Stimulated activated CD4-positive, alpha-beta T cell treated with anti-CD3 and anti-CD28 coated beads, Interleukin-4, amount 100 ng/mL, for 48 hours (primary cell): ENCODE data around the gene FAM241A.
"Not testable (repeated sequence)": the region's sequence is repeated elsewhere in the genome, so short reads cannot be mapped to it uniquely, and the experiment has no call there.

Experiments
- DNase-seq, 2 donors: peaks; one replicate each; pipeline ENCODE4 v3.0.0-alpha.2; 2020; ENCODE audit warnings: low read depth in 2 of 2

Gene FAM241A

DNA sequence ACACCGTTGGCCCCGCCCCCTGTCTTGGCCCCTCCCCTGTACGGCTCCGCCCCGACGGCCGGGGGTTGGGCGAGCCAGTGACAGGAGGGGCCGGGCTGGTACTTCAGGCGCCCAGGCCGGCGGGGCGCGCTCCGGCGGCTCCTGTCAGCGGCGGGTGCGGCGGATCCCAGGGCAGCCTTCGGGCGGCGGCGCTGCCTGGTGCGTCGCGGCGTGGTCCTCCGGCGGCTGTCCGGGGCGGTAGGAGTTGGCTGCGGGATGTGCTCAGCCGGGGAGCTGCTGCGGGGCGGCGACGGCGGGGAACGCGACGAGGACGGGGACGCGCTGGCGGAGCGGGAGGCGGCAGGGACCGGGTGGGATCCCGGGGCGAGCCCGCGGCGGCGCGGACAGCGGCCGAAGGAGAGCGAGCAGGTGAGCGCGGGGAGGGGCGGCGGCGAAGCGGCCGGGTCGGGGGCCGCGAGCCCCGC lies at the start of gene FAM241A:
Gene FAM241A (plus strand): TSS at position 129 of the 464 bp plus-strand sequence. CDS start 127 bp downstream, at position 256.
- peak; percentile 83 to 88 for DNase-seq

DNA sequence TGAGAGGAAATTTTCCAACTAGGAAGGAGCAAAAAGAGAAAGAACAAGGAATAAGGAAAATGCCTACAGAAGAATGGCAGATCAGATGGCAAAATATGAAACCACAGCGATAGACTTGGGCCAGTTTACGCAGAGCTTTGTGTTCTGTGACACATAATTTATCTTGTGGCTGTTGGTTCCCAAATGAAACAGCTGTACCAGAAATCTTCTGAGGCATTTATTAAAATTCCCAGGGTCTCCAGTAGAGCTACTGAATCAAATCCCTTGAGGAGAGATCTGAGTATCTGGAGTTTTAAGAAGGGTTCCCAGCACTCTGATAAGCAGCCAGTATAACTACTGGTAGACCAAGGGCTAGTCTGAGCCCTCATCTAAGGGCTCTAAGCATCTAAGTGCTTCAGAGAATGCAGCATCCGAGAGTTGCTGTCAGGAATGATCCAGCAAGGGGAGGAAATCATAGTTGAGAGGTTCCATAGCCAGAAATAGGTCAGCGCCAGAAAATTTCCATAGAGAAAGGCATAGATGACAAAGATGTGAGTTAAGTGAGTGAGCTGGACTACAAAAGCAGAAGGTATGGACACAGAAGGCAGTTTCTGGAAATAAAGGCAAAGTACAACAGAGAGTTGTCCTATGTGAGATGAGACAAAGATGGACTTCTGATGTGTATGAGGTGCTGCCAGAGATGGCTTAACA lies 46.3 kb upstream of the FAM241A start:
- no peak for DNase-seq

DNA sequence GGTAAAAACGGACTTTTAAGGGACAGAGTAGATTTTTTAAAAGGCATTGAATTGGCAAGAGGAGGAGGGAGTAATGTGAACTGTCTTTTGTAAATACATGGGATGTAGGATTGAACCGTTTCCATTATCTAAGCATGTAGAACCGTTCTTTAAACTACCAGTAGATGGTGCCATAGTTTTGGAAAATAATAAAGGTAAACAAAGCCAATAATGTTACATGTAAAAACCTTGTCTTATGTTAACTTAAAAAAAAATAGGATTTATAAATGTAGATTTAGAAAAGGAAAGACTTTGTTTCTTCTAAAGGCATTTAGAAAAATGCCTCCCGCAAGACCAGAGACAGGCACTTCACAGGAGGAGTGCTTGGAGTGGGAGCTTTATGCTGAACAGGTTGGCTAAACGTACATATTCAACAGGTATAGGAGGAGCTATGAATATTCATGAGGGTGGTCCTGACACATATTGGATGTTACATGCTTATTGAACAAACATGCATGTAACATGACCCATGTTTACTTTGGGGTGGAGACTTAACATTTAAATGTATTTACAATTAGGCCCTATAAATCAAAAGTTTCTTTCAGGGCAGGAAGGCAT lies 45.5 kb upstream of the FAM241A start:
- DNase-seq: no peak

DNA sequence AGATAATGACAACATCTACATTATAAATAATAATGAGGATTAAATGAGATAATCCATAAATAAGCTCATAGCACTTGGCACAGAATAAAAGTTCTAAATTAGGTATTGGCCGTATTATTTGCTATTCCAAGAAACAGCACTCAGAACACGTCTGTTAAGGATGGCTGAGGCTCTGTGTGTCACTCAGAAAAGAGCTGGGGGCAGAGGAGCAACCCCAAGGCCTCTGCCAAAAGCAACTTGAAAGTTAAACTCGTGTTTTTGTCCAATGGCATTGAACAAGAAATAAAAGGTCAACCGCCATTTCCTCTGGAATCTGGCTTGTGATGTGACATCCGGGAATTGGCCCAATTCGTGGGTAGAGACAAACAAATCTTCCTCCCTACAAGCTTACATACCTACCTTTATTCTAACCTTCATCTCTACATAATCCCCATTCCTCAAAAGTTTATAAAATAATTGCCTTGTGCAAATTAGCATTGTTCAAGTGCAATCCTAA lies 42.3 kb upstream of the FAM241A start:
- DNase-seq: no peak

DNA sequence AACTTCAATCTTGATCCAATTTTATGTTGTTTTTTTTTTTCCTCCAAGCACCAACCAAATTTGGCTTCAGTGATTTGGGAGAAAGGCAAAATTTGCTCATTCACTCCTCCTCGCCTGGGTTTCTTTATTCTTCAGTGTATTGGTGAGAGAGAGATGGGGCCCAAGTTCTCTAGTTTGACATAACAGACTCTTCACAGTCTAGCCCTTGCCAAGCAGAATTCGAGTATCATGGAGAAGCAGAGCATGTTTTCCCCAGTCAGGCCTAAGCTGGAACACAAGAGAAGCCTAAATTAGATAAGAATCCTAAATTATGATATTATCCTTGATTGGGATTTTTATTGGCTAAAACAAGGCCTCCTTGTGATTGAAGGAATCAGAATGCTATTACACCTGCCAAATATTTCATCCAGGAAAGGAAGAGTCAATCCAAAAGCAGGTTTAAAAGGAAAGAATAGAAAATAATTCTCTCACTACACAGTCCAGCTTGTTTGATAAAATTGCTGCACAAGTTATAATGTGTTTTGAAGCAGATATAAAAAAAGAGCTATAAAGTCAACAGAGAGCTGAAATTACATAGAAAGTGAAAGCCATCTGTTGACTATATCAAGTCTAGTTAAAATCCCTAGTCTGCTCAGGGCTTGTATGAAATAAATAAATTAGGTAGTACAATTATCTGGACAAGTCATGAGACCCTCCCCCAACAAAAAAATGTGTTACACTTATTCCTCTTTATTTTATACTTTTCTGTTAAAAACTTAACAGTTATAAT lies 39.9 kb upstream of the FAM241A start:
- no peak for DNase-seq

DNA sequence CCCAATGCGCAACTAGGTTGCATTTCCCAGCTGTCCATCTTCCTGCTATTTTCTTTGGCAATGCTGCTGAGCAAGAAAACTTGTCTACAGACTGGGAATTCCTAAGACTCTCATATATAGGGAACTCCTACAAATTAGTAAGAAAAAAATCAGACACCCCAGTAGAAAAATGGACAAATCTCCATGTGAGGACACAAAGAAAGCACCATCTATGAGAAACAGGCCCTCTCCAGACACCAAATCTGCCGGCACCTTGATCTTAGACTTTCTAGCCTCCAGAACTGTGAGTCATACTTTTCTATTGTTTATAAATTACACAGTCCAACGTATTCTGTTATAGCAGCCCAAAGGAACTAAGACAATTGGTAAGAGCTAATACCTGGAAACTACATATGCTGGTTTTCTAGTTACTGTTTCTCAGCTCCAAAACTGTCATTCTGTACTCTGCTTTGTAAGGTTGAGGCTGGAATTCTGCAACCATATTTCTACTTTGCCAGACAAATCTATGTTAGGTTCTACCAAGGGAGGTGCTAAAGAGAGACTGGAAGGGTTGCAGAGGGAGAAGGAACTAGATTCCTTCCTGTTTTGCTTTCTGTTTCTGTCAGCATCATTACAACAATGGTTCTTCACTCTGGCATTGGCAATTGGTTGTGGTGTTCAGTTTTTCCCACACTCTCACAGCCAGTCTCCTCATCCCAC lies 35.7 kb upstream of the FAM241A start:
- no peak for DNase-seq

GRCh38 chr4:112110059-112110425 lies 35.2 kb upstream of the FAM241A start:
- no peak for DNase-seq

GRCh38 chr4:112111306-112111705 lies 33.9 kb upstream of the FAM241A start:
- no peak for DNase-seq

DNA sequence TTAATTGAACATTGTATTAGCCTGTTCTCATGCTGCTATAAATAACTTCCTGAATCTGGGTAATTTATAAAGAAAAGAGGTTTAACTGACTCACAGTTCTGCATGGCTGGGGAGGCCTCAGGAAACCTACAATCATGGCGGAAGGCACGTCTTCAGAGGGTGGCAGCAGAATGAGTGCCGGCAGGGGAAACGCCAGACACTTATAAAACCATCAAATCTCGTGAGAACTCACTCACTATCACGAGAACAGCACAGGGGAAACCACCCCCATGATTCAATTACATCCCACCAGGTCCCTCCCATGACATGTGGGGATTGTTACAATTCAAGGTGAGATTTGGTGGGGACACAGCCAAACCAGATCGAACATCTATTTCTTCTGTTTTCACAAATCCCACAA lies 33.2 kb upstream of the FAM241A start:
- DNase-seq: not testable (repeated sequence)

DNA sequence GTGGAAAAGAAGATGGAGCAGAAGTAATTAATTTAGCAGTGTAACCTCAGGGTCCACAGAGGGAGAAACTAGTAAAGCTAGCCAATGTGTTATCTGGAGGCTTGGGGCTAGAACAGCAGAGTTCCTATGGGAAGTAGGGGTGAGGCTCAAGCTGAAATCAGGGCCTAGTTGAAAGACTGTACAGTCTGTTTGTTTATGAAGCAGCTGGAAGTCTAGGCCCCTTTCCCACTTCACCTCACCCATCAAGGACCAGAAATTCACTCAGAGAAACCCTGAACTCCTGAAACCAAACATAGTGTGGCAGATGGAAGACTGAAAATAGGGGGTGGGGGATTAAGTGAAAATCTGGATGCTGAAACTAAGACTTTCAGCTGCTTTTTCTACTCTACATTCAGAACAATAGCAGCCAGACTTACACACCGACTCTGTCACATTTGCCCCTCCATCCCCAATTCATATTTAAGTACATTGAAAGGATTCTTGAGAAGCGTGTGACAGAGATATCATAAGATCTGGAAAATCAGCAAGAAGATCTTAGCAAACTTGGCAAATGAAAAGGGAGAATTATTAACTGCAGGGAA lies 32.6 kb upstream of the FAM241A start:
- no peak for DNase-seq

- DNase-seq: no peak
Measured at GRCh38 chr4:112113864-112114263, 31.4 kb upstream of the FAM241A start.

GRCh38 chr4:112114452-112114851 lies 30.8 kb upstream of the FAM241A start:
- no peak for DNase-seq

DNA sequence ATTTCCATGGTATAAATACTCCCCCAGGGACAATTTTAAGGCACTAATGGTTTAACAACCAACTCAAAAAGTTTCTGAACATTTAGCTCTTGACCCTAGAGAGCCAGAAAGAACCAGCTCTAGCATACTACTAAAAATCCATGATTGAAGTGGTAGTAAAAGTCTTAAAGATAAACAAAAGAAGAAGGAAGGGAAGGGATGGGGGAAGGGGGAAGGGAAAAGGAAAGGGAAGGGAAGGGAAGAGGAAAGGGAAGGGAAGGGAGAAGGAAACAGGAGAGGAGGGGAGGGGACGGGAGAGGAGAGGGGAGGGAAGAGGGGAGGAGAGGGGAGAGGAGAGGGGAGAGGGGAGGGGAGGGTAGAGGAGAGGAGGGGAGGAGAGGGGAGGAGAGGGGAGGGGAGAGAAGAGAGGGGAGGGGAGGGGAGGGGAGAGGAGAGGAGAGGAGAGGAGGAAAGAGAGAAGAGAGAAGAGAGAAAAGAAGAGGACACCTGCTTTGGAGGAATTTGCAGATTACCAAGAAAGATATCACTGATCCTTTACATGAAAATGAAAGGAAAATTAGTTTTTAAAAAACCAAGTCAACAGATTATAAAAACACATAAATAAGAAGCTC lies 26.4 kb upstream of the FAM241A start:
- no peak for DNase-seq

- DNase-seq: peak; percentile 5 to 8
Measured at GRCh38 chr4:112119353-112119783, 25.9 kb upstream of the FAM241A start.

DNA sequence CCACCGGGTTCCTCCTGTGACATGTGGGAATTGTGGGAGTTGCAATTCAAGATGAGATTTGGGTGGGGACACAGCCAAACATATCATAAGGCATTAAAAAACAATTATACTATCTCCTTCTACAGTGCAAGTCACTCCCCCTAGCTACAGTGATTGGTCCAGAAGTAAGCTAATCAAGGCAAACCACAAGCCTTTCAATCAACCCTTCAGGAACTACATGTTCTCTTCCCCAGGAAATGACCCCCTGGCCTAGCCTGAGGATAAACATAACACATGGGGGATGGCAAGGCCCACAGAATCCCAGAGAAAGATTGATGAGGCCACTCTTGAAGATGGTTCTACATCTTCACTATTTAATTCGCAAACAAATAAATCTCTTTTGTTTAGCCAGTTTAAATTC lies 25.2 kb upstream of the FAM241A start:
- DNase-seq: no peak

DNA sequence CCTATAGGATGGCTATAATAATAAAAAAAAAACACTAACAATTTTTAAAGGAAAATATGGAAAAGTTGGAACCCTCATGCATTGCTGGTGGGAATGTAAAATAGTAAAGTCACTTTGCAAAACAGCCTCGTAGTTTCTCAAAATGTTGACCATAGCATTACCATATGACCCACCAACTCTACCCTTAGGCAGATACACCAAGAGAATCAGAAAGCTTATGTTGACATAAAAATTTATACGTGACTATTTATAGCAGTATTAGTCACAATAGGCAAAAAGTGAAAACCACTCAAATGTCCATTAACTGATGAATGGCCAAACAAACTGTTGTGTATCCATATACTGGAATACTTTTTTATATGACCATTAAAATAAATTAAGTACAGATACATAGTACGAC lies 19.8 kb upstream of the FAM241A start:
- DNase-seq: no peak

GRCh38 chr4:112127048-112127637 lies 18.1 kb upstream of the FAM241A start:
- no peak for DNase-seq

DNA sequence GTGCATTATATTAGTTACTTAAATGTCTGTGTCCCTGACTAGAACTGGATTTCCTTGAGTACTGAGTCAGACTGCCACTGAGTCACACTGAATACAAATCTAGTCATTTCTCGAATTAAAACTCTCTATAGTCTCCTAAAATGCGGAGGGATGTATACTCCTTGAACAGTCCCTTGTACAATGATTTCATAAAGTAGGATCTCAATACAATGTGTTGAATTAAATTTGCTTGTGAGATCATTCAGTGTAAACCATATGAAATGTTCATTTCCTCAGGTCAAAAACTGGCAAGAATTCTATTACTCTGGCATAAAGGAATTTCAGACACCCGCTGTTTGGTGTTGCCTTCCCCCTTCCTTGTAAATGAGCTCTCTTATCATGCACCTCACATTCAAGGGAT lies 17.5 kb upstream of the FAM241A start:
- no peak for DNase-seq

- DNase-seq: no peak
Measured at GRCh38 chr4:112128452-112128851, 16.8 kb upstream of the FAM241A start.

GRCh38 chr4:112130906-112131305 lies 14.3 kb upstream of the FAM241A start:
- no peak for DNase-seq

DNA sequence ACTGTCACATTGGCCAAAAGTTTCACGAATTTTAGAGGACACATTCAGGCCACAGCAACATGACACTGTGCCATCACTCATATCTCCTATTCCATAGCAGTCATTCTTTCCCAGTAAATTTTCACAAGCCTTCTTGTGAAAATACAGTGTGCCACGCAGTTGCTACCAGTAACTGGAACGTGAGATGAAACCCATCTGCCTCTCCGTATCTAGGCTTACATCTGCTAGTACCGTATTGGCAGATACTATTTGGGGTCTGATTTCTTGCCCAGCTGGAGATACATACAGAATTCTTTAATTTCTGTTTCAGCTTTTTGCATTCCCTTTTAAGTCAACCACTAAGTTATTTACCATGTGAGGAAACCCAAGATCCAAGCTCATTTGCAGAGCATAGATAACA lies 8.7 kb upstream of the FAM241A start:
- no peak for DNase-seq
